Suprapubic skin (tissue), 4 donors: ENCODE measurements around the gene PHC3. TPM values are rescaled to one million over a fixed set of nuclear protein-coding genes. Genes with fewer than 3 reads are reported as not detected.

Experiments used
- DNase-seq, 2 donors: peaks; one replicate each; pipeline ENCODE4 v3.0.0-alpha.2; 2019; ENCODE audit warnings: low spot score in 2 of 2
- H3K27ac ChIP-seq: fragments of 200-600 bp; sonication (generic); one replicate; pipeline ENCODE4 v1.5.1; 2019
- H3K27me3 ChIP-seq: fragments of 200-600 bp; sonication (generic); one replicate; pipeline ENCODE4 v1.5.1; 2019
- H3K36me3 ChIP-seq: fragments of 200-600 bp; sonication (generic); one replicate; pipeline ENCODE4 v1.5.1; 2019
- H3K4me1 ChIP-seq: fragments of 200-600 bp; sonication (generic); one replicate; pipeline ENCODE4 v1.5.1; 2019
- H3K4me3 ChIP-seq: fragments of 200-600 bp; sonication (generic); one replicate; pipeline ENCODE4 v1.5.1; 2019; ENCODE audit warnings: mild to moderate bottlenecking
- H3K9me3 ChIP-seq: fragments of 200-600 bp; sonication (generic); one replicate; pipeline ENCODE4 v1.5.1; 2019
- EP300 ChIP-seq: sonication (generic); formaldehyde crosslinking; IDR thresholded peaks from one replicate; pipeline ENCODE4 v1.6.1; 2017; ENCODE audit warnings: antibody characterized with exemption
- POLR2A ChIP-seq, 2 donors: fragments of 450-650 bp; IDR thresholded peaks; one replicate each; pipeline ENCODE4 v1.6.1; 2017; ENCODE audit warnings: antibody characterized with exemption in 2 of 2, mild to moderate bottlenecking in 2 of 2, moderate library complexity in 2 of 2
- POLR2AphosphoS5 ChIP-seq, 3 donors: sonication (generic); formaldehyde crosslinking; IDR thresholded peaks; one replicate each; pipeline ENCODE4 v1.6.1; 2017; ENCODE audit warnings: antibody characterized with exemption in 3 of 3
- WGBS: methylation state at CpG from one replicate; pipeline ENCODE4 v1.1.5; 2018; 5-methylcytosine and 5-hydroxymethylcytosine counted together
- total RNA-seq, 4 donors: library from RNA; depleted of rRNA; stranded (reverse); fragments of >200 nt; gene quantifications; one replicate each; pipeline ENCODE4 v1.1.0, GENCODE V29; 2016
- TF ChIP-seq, protein P1 (sequence below), 2 donors: fragments of 200-600 bp in 1 of 2; fragments of 450-650 bp in 1 of 2; sonication (generic) in 1 of 2; IDR thresholded peaks; one replicate each; pipeline ENCODE4 v1.5.1; 2016 to 2019; ENCODE audit warnings: antibody characterized with exemption in 2 of 2, mild to moderate bottlenecking in 1 of 2, moderate library complexity in 1 of 2

PHC3 gene
- total RNA-seq, 4 donors from 2014 or later, result 37.9 to 106 (median 64.0) TPM

DNA sequence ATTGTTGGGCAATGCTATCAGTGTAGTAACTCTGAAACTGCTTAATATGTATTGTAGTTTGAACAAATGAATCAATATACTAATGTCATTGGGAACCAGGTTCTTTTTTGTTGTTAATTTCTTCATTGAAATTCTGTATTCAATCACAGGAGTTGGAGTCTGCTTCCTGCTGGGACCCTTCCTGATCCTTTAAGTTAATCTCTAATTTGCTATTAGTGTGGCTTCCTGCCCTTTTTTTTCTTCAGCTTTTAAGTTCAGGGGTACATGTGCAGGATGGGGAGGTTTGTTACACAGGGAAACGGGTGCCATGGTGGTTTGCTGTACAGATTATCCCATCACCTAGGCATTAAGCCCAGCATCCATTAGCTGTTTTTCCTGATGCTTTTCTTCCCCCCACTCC is 122.1 kb downstream of the PHC3 start:
- no peaks in the 10 kb centered on the region for H3K36me3 ChIP-seq
- H3K27ac ChIP-seq, result no peak overlapping the region
- H3K4me1 ChIP-seq, result no peaks in the 10 kb centered on the region
- WGBS, result 57% methylated on average over 1 of the region's 1 CpG
- TF ChIP-seq, protein P1, sequence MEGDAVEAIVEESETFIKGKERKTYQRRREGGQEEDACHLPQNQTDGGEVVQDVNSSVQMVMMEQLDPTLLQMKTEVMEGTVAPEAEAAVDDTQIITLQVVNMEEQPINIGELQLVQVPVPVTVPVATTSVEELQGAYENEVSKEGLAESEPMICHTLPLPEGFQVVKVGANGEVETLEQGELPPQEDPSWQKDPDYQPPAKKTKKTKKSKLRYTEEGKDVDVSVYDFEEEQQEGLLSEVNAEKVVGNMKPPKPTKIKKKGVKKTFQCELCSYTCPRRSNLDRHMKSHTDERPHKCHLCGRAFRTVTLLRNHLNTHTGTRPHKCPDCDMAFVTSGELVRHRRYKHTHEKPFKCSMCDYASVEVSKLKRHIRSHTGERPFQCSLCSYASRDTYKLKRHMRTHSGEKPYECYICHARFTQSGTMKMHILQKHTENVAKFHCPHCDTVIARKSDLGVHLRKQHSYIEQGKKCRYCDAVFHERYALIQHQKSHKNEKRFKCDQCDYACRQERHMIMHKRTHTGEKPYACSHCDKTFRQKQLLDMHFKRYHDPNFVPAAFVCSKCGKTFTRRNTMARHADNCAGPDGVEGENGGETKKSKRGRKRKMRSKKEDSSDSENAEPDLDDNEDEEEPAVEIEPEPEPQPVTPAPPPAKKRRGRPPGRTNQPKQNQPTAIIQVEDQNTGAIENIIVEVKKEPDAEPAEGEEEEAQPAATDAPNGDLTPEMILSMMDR (IDR thresholded peaks at IDR 0.05), result no peak
- TF ChIP-seq POLR2AphosphoS5 (IDR thresholded peaks at IDR 0.05) (no peak), EP300 (no peak), POLR2A (IDR thresholded peaks at IDR 0.05) (no peak)
- H3K4me3 ChIP-seq, result no peak overlapping the region
- DNase-seq, result no peak
- H3K27me3 ChIP-seq, result no peaks in the 10 kb centered on the region
- no peaks in the 10 kb centered on the region for H3K9me3 ChIP-seq

DNA sequence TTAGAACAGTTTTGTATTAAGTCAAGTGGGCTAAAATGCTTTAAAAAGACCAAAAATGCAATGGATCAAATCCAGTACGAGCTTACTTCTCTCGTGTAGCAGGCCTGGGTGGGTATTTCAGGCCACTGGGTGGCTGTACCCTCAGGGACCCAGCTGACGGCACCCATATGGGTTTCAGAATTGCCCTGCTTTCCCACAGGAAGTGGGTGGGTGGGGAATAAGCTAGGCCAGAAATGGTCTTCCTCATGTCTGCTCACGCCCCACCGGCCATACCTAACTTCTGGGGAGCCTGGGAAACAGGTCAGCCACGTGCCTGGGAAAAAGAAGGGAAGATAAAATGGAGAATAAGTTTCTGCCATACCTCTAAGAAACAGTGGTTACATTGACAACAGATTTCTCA is 123.4 kb downstream of the PHC3 start:
- TF ChIP-seq, protein P1 (IDR thresholded peaks at IDR 0.05), result no peak
- TF ChIP-seq POLR2A (IDR thresholded peaks at IDR 0.05), result no peak
- Histone ChIP-seq H3K36me3 (no peaks in the 10 kb centered on the region), H3K4me1 (no peaks in the 10 kb centered on the region), H3K27me3 (no peaks in the 10 kb centered on the region), H3K4me3 (no peak overlapping the region), H3K27ac (no peak overlapping the region), H3K9me3 (no peaks in the 10 kb centered on the region)
- WGBS, result 61% methylated on average over 6 of the region's 6 CpGs
- no peak for DNase-seq

DNA sequence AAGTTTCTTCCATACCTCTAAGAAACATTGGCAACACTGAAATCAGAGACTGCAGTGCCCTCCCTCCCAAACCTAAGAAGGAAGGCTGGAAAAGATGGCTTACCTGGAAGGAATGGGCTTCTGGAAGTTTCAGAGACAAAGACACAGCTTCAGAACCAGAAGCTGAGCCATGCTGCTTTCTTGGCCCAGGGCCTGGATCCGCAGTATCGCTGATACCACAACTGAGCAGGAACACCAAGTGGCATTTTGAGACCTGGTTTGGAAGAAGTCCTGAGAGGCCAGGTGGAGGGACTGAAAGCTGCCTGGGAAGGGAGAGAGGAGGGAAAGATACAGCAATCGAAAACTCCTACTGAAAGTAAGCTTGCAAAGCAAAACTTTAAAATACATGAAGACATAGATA is 124.0 kb downstream of the PHC3 start:
- Histone ChIP-seq H3K27ac (no peak overlapping the region), H3K36me3 (no peaks in the 10 kb centered on the region), H3K4me1 (no peaks in the 10 kb centered on the region), H3K9me3 (no peaks in the 10 kb centered on the region), H3K27me3 (no peaks in the 10 kb centered on the region), H3K4me3 (no peak overlapping the region)
- no peak for DNase-seq
- no peak for TF ChIP-seq POLR2AphosphoS5 (IDR thresholded peaks at IDR 0.05)
- TF ChIP-seq, protein P1 (IDR thresholded peaks at IDR 0.05), result no peak
- no peak for TF ChIP-seq EP300
- no peak for TF ChIP-seq POLR2A (IDR thresholded peaks at IDR 0.05)
- 88% methylated on average over 3 of the region's 3 CpGs for WGBS

DNA sequence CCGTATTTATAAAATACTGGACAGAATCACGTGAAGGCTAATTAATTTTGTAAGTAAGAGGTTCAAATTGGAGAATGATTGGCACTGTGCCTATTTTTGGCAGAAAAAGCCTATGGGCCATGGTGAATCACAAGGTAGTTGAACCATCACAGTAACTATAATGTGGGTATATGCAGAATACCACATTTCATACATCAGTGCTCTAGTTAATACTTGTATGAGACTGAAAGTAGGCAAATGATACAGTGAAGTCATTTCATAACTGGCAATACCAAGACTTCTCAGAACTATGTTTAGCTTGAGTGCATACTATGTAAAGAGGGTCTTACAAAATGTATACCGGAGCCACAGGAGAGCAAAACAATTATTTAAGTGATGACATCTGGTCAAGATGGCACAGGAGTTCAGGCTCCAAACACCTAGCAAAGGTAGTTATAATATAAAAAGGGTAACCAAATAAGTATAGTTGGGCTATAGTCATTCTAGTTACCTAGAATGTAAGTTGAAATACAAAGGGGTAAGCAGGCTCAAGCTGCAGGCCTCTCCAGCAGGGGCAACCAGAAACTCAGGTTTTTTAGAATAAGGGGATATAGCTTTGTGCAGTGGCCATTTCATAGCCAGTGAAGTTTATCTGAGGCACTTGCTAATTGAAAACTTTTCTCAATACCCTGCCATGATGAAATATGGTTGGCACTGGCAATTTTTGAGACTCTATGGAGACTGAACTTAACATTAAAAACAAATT is 124.7 kb downstream of the PHC3 start:
- Histone ChIP-seq H3K9me3 (no peaks in the 10 kb centered on the region), H3K4me3 (no peak overlapping the region), H3K27me3 (no peaks in the 10 kb centered on the region), H3K4me1 (no peaks in the 10 kb centered on the region), H3K27ac (no peak overlapping the region), H3K36me3 (no peaks in the 10 kb centered on the region)
- TF ChIP-seq EP300, result no peak
- DNase-seq, result no peak
- WGBS, result 78% methylated on average over 3 of the region's 3 CpGs

DNA sequence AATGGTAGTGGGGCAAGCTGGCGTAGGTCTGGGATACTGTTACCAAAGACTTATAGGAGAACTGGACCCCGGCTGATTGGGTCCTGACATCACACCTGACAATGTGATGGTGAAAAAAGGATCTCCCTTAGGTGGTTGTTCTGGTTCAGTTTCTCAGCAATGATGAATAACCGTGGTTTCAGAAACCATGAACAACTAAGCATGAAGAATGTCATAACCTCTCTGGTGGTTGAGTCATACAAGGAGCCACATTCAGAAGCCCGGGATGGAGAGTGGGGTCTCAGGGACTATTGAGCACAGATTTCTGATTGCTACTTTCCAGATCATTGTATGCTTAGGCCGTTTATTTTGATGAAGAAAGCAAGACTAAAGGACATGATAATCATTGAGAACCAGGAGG is 126.3 kb downstream of the PHC3 start:
- WGBS, result 87% methylated on average over 5 of the region's 5 CpGs

More for the DNA sequence above, 126.3 kb downstream of the PHC3 start:
- Histone ChIP-seq H3K9me3 (no peaks in the 10 kb centered on the region), H3K27me3 (no peaks in the 10 kb centered on the region), H3K27ac (no peak overlapping the region), H3K4me3 (no peak overlapping the region), H3K36me3 (no peaks in the 10 kb centered on the region), H3K4me1 (no peaks in the 10 kb centered on the region)
- no peak for DNase-seq
- TF ChIP-seq, protein P1 (IDR thresholded peaks at IDR 0.05), result no peak
- no peak for TF ChIP-seq POLR2AphosphoS5 (IDR thresholded peaks at IDR 0.05)
- TF ChIP-seq POLR2A (IDR thresholded peaks at IDR 0.05), result no peak
- no peak for TF ChIP-seq EP300
